AG04449 (cell line): ENCODE results near the gene HSPA9.

ENCODE experiments used
- CTCF ChIA-PET: fragments of 350-600 bp; formaldehyde crosslinking; extraction: SDS; loops from one replicate; lab custom pipeline; 2021; ENCODE audit warnings: antibody characterized with exemption; lab: Yijun Ruan, JAX
- POLR2A ChIA-PET: fragments of 400-600, 350-600 bp; formaldehyde crosslinking; extraction: SDS; loops from one replicate; lab custom pipeline; 2020; ENCODE audit warnings: antibody characterized with exemption, inconsistent platforms; lab: Yijun Ruan, JAX
- DNase-seq: peaks from one replicate; pipeline ENCODE4 v3.0.0-alpha.2; 2010; ENCODE audit warnings: low read depth, low spot score
- H3K4me3 ChIP-seq: 2 replicates; pipeline ENCODE4 v1.5.1; 2011; ENCODE audit warnings: low read depth, mild to moderate bottlenecking, control low read depth, low read length
- CTCF ChIP-seq: IDR thresholded peaks from one replicate; pipeline ENCODE4 v1.5.1; 2011; ENCODE audit warnings: mild to moderate bottlenecking, moderate library complexity, low read length, control low read depth, inconsistent platforms; ENCODE audit not compliant: insufficient read depth; ENCODE audit errors: missing control alignments

Gene HSPA9

GRCh38 chr5:138542180-138542955 is 32.8 kb downstream of the HSPA9 start:
- no peak for TF ChIP-seq CTCF
- peak overlapping the region; percentile 97 for H3K4me3 ChIP-seq
- CTCF ChIA-PET = interaction anchor here (1.0 to 2.8 kb wide), 10 partner anchors 7 to 93 kb away, joined by 3 to 9 read pairs (median 4); no protein-coding TSS in a partner anchor
- POLR2A ChIA-PET = interaction anchor here (0.5 to 3.7 kb wide), 7 partner anchors 8 to 94 kb away, joined by 3 to 36 read pairs (median 4); partner anchors contain the start of genes EGR1 and HSPA9
- no peak for DNase-seq

- DNase-seq = no peak
- peak overlapping the region; percentile 97 for H3K4me3 ChIP-seq
- TF ChIP-seq CTCF = no peak
- CTCF ChIA-PET = interaction anchor here (1.0 to 2.8 kb wide), 3 partner anchors 9 to 38 kb away, joined by 4 to 9 read pairs (median 5); no protein-coding TSS in a partner anchor
- POLR2A ChIA-PET = interaction anchor here (0.5 to 3.7 kb wide), 2 partner anchors 8 to 76 kb away, joined by 3 to 36 read pairs; partner anchors contain the start of gene EGR1
Measured at GRCh38 chr5:138541511-138542179, 33.6 kb downstream of the HSPA9 start.

GRCh38 chr5:138539791-138540190 is 35.4 kb downstream of the HSPA9 start:
- ChIA-PET CTCF (no interaction called here), POLR2A (no interaction called here)
- no peak for TF ChIP-seq CTCF
- no peak overlapping the region for H3K4me3 ChIP-seq
- no peak for DNase-seq

DNA sequence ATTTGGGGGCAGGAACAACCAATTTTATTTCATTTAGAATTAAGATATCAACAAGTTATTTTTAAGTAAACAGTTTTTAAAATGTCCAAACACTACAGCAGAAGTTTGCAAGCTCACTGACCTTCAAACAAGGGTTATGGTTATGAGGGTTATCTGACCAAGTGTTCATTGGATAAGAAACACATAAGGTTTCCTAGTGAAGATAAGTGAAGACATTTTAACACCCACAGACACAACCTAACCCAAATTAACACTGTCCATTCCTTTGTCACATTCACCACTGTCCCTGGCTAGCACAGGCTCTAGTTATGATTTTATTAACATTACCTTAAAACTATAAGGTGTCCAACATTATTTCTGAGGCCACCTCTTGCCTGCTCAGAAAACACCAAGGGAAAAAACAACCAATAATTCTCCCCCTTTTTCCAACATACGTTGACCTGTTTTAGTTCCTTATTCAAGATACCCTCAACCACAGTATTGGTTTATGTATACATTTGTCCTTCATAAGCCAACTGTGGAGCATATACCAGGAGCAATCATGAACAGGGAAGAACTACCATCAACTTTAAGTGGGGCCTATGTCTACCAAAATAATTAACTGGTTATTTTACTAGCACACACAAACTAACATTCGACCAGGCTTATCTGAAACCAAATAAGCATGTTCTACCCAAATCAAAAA is 36.1 kb downstream of the HSPA9 start:
- POLR2A ChIA-PET = no interaction called here
- CTCF ChIA-PET = interaction anchor here (1.0 kb wide), 1 partner anchor 35 kb away, joined by 3 read pairs; no protein-coding TSS in a partner anchor
- no peak for TF ChIP-seq CTCF
- no peak for DNase-seq
- no peak overlapping the region for H3K4me3 ChIP-seq

DNA sequence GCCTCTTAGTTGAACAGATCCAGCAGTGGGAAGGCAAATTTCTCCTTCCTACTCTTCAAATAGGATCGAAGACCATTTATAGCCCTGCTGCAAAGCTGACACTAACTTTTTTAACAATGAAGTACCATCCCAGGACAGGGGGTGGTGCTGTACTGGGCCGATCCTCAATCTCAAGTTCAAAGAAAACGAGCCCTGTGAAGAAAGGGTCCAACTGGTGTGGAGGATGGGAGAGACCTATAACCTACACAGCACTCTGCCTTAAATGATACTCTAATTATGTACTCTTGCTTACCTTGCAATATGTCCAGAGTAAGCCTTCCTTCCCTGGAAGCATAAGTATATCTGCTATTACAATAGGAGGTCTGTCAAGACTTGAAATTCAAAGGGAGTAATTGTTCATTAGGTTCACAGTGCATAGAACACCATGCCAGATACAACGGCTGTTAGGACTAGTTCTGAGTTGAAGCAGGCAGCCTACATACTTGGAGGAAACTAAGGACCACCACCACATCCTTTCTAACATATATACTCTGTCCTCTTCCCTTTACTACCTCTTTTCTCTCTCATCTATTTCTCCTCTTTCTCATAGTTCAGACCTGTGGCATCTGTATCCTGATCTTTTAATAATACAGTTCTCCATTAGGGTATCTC is 38.4 kb downstream of the HSPA9 start:
- POLR2A ChIA-PET = no interaction called here
- no peak for DNase-seq
- no peak for TF ChIP-seq CTCF
- H3K4me3 ChIP-seq = no peak overlapping the region
- CTCF ChIA-PET = interaction anchor here (0.8 to 1.9 kb wide), 4 partner anchors 10 to 88 kb away, joined by 3 to 7 read pairs (median 4); no protein-coding TSS in a partner anchor
